Measurements from ENCODE around the gene CCDC157.

Gene CCDC157

GRCh38 chr22:30358541-30358940 is 1.7 kb downstream of the CCDC157 start:
- peaks cover 18% of the 10 kb centered on the region for H3K36me3 ChIP-seq (ENCODE audit: control insufficient read depth, low read length)
- H3K27me3 ChIP-seq (ENCODE audit: control insufficient read depth, low read length) = no peaks in the 10 kb centered on the region
- H3K9me2 ChIP-seq (replicated peaks; ENCODE audit: control insufficient read depth, low read length) = no peaks in the 10 kb centered on the region
- no peak overlapping the region for H3K27ac ChIP-seq (ENCODE audit: low read depth, low read length)
- H3K4me2 ChIP-seq (ENCODE audit: low read length) = no peak overlapping the region
- no peak for TF ChIP-seq CTCF (IDR thresholded peaks at IDR 0.05; ENCODE audit: low read depth, low read length, poor library complexity, severe bottlenecking)
- TF ChIP-seq EZH2phosphoT487 (IDR thresholded peaks at IDR 0.05; ENCODE audit: borderline replicate concordance, low read length) = no peak
- H3K9me3 ChIP-seq (ENCODE audit: control insufficient read depth, insufficient read depth, low read length) = no peaks in the 10 kb centered on the region
- peaks cover 16% of the 10 kb centered on the region for H4K20me1 ChIP-seq (ENCODE audit: control insufficient read depth, insufficient read depth, low read depth, low read length)
- H3K4me1 ChIP-seq (ENCODE audit: control insufficient read depth, low read length) = peaks cover 22% of the 10 kb centered on the region
- H3K79me2 ChIP-seq (ENCODE audit: control insufficient read depth, low read length) = peaks cover 31% of the 10 kb centered on the region
- H3F3A ChIP-seq (ENCODE audit: control insufficient read depth, insufficient read depth) = no peaks in the 10 kb centered on the region
- H3K4me3 ChIP-seq (ENCODE audit: low read length) = no peak overlapping the region

- Histone ChIP-seq H3K79me2 (ENCODE audit: control insufficient read depth, low read length) (no peaks in the 10 kb centered on the region), H3K9me3 (ENCODE audit: control insufficient read depth, insufficient read depth, low read length) (no peaks in the 10 kb centered on the region), H3K27me3 (ENCODE audit: control insufficient read depth, low read length) (no peaks in the 10 kb centered on the region), H3K36me3 (ENCODE audit: control insufficient read depth, low read length) (no peaks in the 10 kb centered on the region), H3K4me3 (ENCODE audit: low read length) (no peak overlapping the region), H3K4me1 (ENCODE audit: control insufficient read depth, low read length) (peaks cover 4% of the 10 kb centered on the region), H3K4me2 (ENCODE audit: low read length) (no peak overlapping the region), H3K27ac (ENCODE audit: low read depth, low read length) (no peak overlapping the region), H3F3A (ENCODE audit: control insufficient read depth, insufficient read depth) (no peaks in the 10 kb centered on the region), H4K20me1 (ENCODE audit: control insufficient read depth, insufficient read depth, low read depth, low read length) (no peaks in the 10 kb centered on the region), H3K9me2 (replicated peaks; ENCODE audit: control insufficient read depth, low read length) (no peaks in the 10 kb centered on the region)
- no peak for TF ChIP-seq EZH2phosphoT487 (IDR thresholded peaks at IDR 0.05; ENCODE audit: borderline replicate concordance, low read length)
- no peak for TF ChIP-seq CTCF (IDR thresholded peaks at IDR 0.05; ENCODE audit: low read depth, low read length, poor library complexity, severe bottlenecking)
These were observed 5.3 kb downstream of the CCDC157 start for GRCh38 chr22:30361916-30362650.

GRCh38 chr22:30362651-30363281 is 6.0 kb downstream of the CCDC157 start:
- Histone ChIP-seq H3K9me2 (replicated peaks; ENCODE audit: control insufficient read depth, low read length) (no peaks in the 10 kb centered on the region), H3K27ac (ENCODE audit: low read depth, low read length) (no peak overlapping the region), H3K79me2 (ENCODE audit: control insufficient read depth, low read length) (no peaks in the 10 kb centered on the region), H3K36me3 (ENCODE audit: control insufficient read depth, low read length) (no peaks in the 10 kb centered on the region), H3K4me1 (ENCODE audit: control insufficient read depth, low read length) (no peaks in the 10 kb centered on the region), H3K9me3 (ENCODE audit: control insufficient read depth, insufficient read depth, low read length) (no peaks in the 10 kb centered on the region), H3F3A (ENCODE audit: control insufficient read depth, insufficient read depth) (no peaks in the 10 kb centered on the region), H4K20me1 (ENCODE audit: control insufficient read depth, insufficient read depth, low read depth, low read length) (no peaks in the 10 kb centered on the region), H3K27me3 (ENCODE audit: control insufficient read depth, low read length) (no peaks in the 10 kb centered on the region), H3K4me3 (ENCODE audit: low read length) (no peak overlapping the region), H3K4me2 (ENCODE audit: low read length) (no peak overlapping the region)
- no peak for TF ChIP-seq EZH2phosphoT487 (IDR thresholded peaks at IDR 0.05; ENCODE audit: borderline replicate concordance, low read length)
- no peak for TF ChIP-seq CTCF (IDR thresholded peaks at IDR 0.05; ENCODE audit: low read depth, low read length, poor library complexity, severe bottlenecking)

Measured in DOHH2 (cell line).